Hepatocyte (in vitro differentiated cells): Measurements from ENCODE around the gene WFDC12.

Source experiments
- CTCF ChIP-seq: fragments of 200-600 bp; sonication (generic); IDR thresholded peaks from 2 replicates; pipeline ENCODE4 v1.5.1; 2016; ENCODE audit warnings: antibody characterized with exemption, mild to moderate bottlenecking; ENCODE audit not compliant: poor library complexity
- EZH2 ChIP-seq: fragments of 200-600 bp; sonication (generic); IDR thresholded peaks from 2 replicates; pipeline ENCODE4 v1.6.1; 2016; ENCODE audit warnings: antibody characterized with exemption, mild to moderate bottlenecking, borderline replicate concordance
- EZH2phosphoT487 ChIP-seq: fragments of 200-600 bp; sonication (generic); IDR thresholded peaks from one replicate; pipeline ENCODE4 v1.6.1; 2018; ENCODE audit warnings: antibody characterized with exemption, mild to moderate bottlenecking, low read depth, moderate library complexity; ENCODE audit not compliant: unreplicated experiment, severe bottlenecking

GRCh38 chr20:45117581-45117980 is 6.7 kb downstream of the WFDC12 start:
- TF ChIP-seq CTCF (no peak), EZH2 (no peak), EZH2phosphoT487 (no peak)
